IgD-negative memory B cell (primary cell): ENCODE results near the gene MACROH2A1. TPM values are rescaled to one million over a fixed set of nuclear protein-coding genes. Genes with fewer than 3 reads are reported as not detected.

Experiments
- H3K27ac Mint-ChIP-seq, 3 donors: one replicate each; pipeline ENCODE4 v1.8.0; 2020 to 2022; ENCODE audit warnings: mild to moderate bottlenecking in 3 of 3, mixed read lengths in 3 of 3, moderate library complexity in 1 of 3
- H3K27me3 Mint-ChIP-seq: one replicate; pipeline ENCODE4 v1.8.0; 2021; ENCODE audit warnings: mixed read lengths
- H3K36me3 Mint-ChIP-seq: one replicate; pipeline ENCODE4 v1.8.0; 2020; ENCODE audit warnings: mild to moderate bottlenecking, mixed read lengths
- H3K4me1 Mint-ChIP-seq, 3 donors: one replicate each; pipeline ENCODE4 v1.8.0; 2020 to 2022; ENCODE audit warnings: mixed read lengths in 3 of 3, mild to moderate bottlenecking in 1 of 3
- H3K4me3 Mint-ChIP-seq, 4 donors: one replicate each; pipeline ENCODE4 v1.8.0; 2020 to 2022; ENCODE audit warnings: mild to moderate bottlenecking in 4 of 4, mixed read lengths in 4 of 4, moderate library complexity in 3 of 4
- H3K9me3 Mint-ChIP-seq, 3 donors: one replicate each; pipeline ENCODE4 v1.8.0; 2020 to 2021; ENCODE audit warnings: mixed read lengths in 3 of 3, mild to moderate bottlenecking in 1 of 3
- polyA plus RNA-seq: library from polyadenylated mRNA; unstranded; fragments of 300-500 nt; fragmentation: Illumina TruSeq; gene quantifications from one replicate; pipeline ENCODE4 v1.2.3, GENCODE V29; 2021

The MACROH2A1 gene
- polyA plus RNA-seq, 1 donor from 2014 or later = 121 TPM

- Mint-ChIP-seq H3K4me3 (no peak overlapping the region), H3K27ac (no peak overlapping the region), H3K4me1 (no peaks in the 10 kb centered on the region), H3K27me3 (no peaks in the 10 kb centered on the region), H3K36me3 (peaks cover under 1% of the 10 kb centered on the region), H3K9me3 (no peaks in the 10 kb centered on the region)
Measured at GRCh38 chr5:135323227-135323626, 75.8 kb downstream of the MACROH2A1 start.

GRCh38 chr5:135322744-135323143 is 76.3 kb downstream of the MACROH2A1 start:
- no peaks in the 10 kb centered on the region for H3K27me3 Mint-ChIP-seq
- no peak overlapping the region for H3K27ac Mint-ChIP-seq
- no peaks in the 10 kb centered on the region for H3K9me3 Mint-ChIP-seq
- no peaks in the 10 kb centered on the region for H3K4me1 Mint-ChIP-seq
- H3K4me3 Mint-ChIP-seq = no peak overlapping the region
- H3K36me3 Mint-ChIP-seq = no peaks in the 10 kb centered on the region

- Mint-ChIP-seq H3K9me3 (no peaks in the 10 kb centered on the region), H3K4me3 (no peak overlapping the region), H3K27me3 (no peaks in the 10 kb centered on the region), H3K27ac (no peak overlapping the region), H3K4me1 (no peaks in the 10 kb centered on the region), H3K36me3 (no peaks in the 10 kb centered on the region)
Measured at GRCh38 chr5:135322271-135322670, 76.8 kb downstream of the MACROH2A1 start.

- Mint-ChIP-seq H3K9me3 (no peaks in the 10 kb centered on the region), H3K36me3 (no peaks in the 10 kb centered on the region), H3K4me1 (no peaks in the 10 kb centered on the region), H3K4me3 (no peak overlapping the region), H3K27me3 (no peaks in the 10 kb centered on the region), H3K27ac (peak overlapping the region in 1 of 3 donors; percentile 65)
Measured at GRCh38 chr5:135320718-135321484, 78.1 kb downstream of the MACROH2A1 start.

GRCh38 chr5:135319928-135320606 is 79.0 kb downstream of the MACROH2A1 start:
- Mint-ChIP-seq H3K36me3 (no peaks in the 10 kb centered on the region), H3K9me3 (no peaks in the 10 kb centered on the region), H3K4me3 (no peak overlapping the region), H3K27ac (peak overlapping the region in 1 of 3 donors; percentile 65), H3K27me3 (no peaks in the 10 kb centered on the region), H3K4me1 (no peaks in the 10 kb centered on the region)

GRCh38 chr5:135319458-135319857 is 79.6 kb downstream of the MACROH2A1 start:
- H3K36me3 Mint-ChIP-seq = no peaks in the 10 kb centered on the region
- no peaks in the 10 kb centered on the region for H3K4me1 Mint-ChIP-seq
- no peaks in the 10 kb centered on the region for H3K27me3 Mint-ChIP-seq
- H3K27ac Mint-ChIP-seq = no peak overlapping the region
- no peaks in the 10 kb centered on the region for H3K9me3 Mint-ChIP-seq
- no peak overlapping the region for H3K4me3 Mint-ChIP-seq

GRCh38 chr5:135318924-135319323 is 80.1 kb downstream of the MACROH2A1 start:
- no peaks in the 10 kb centered on the region for H3K9me3 Mint-ChIP-seq
- H3K27me3 Mint-ChIP-seq = no peaks in the 10 kb centered on the region
- no peak overlapping the region for H3K4me3 Mint-ChIP-seq
- no peaks in the 10 kb centered on the region for H3K36me3 Mint-ChIP-seq
- H3K4me1 Mint-ChIP-seq = no peaks in the 10 kb centered on the region
- H3K27ac Mint-ChIP-seq = no peak overlapping the region

GRCh38 chr5:135318037-135318436 is 81.0 kb downstream of the MACROH2A1 start:
- Mint-ChIP-seq H3K4me1 (no peaks in the 10 kb centered on the region), H3K4me3 (no peak overlapping the region), H3K9me3 (no peaks in the 10 kb centered on the region), H3K36me3 (no peaks in the 10 kb centered on the region), H3K27me3 (no peaks in the 10 kb centered on the region), H3K27ac (peak overlapping the region in 1 of 3 donors; percentile 68)

GRCh38 chr5:135317286-135317685 is 81.7 kb downstream of the MACROH2A1 start:
- Mint-ChIP-seq H3K4me3 (no peak overlapping the region), H3K27ac (peak overlapping the region in 1 of 3 donors; percentile 68), H3K4me1 (no peaks in the 10 kb centered on the region), H3K36me3 (no peaks in the 10 kb centered on the region), H3K9me3 (no peaks in the 10 kb centered on the region), H3K27me3 (no peaks in the 10 kb centered on the region)

GRCh38 chr5:135315386-135315785 is 83.6 kb downstream of the MACROH2A1 start:
- no peaks in the 10 kb centered on the region for H3K4me1 Mint-ChIP-seq
- no peaks in the 10 kb centered on the region for H3K9me3 Mint-ChIP-seq
- H3K27me3 Mint-ChIP-seq = no peaks in the 10 kb centered on the region
- no peak overlapping the region for H3K27ac Mint-ChIP-seq
- no peaks in the 10 kb centered on the region for H3K36me3 Mint-ChIP-seq
- H3K4me3 Mint-ChIP-seq = no peak overlapping the region

- no peaks in the 10 kb centered on the region for H3K9me3 Mint-ChIP-seq
- H3K27ac Mint-ChIP-seq = no peak overlapping the region
- peaks cover 4% of the 10 kb centered on the region for H3K27me3 Mint-ChIP-seq
- no peaks in the 10 kb centered on the region for H3K4me1 Mint-ChIP-seq
- no peaks in the 10 kb centered on the region for H3K36me3 Mint-ChIP-seq
- H3K4me3 Mint-ChIP-seq = no peak overlapping the region
Measured at GRCh38 chr5:135313946-135314345, 85.1 kb downstream of the MACROH2A1 start.

GRCh38 chr5:135313405-135313804 is 85.6 kb downstream of the MACROH2A1 start:
- H3K4me3 Mint-ChIP-seq = no peak overlapping the region
- no peaks in the 10 kb centered on the region for H3K4me1 Mint-ChIP-seq
- peaks cover 6% of the 10 kb centered on the region for H3K27me3 Mint-ChIP-seq
- H3K27ac Mint-ChIP-seq = no peak overlapping the region
- H3K9me3 Mint-ChIP-seq = no peaks in the 10 kb centered on the region
- no peaks in the 10 kb centered on the region for H3K36me3 Mint-ChIP-seq

- Mint-ChIP-seq H3K4me1 (no peaks in the 10 kb centered on the region), H3K27ac (no peak overlapping the region), H3K27me3 (peaks cover 7% of the 10 kb centered on the region), H3K9me3 (no peaks in the 10 kb centered on the region), H3K36me3 (no peaks in the 10 kb centered on the region), H3K4me3 (no peak overlapping the region)
Measured at GRCh38 chr5:135312255-135312935, 86.6 kb downstream of the MACROH2A1 start.

- no peaks in the 10 kb centered on the region for H3K4me1 Mint-ChIP-seq
- no peaks in the 10 kb centered on the region for H3K9me3 Mint-ChIP-seq
- H3K27me3 Mint-ChIP-seq = peaks cover 12% of the 10 kb centered on the region
- H3K36me3 Mint-ChIP-seq = no peaks in the 10 kb centered on the region
- no peak overlapping the region for H3K27ac Mint-ChIP-seq
- no peak overlapping the region for H3K4me3 Mint-ChIP-seq
Measured at GRCh38 chr5:135310328-135310989, 88.6 kb downstream of the MACROH2A1 start.
